Breast epithelium (tissue), 4 donors: ENCODE measurements around the gene PSAP. TPM values are rescaled to one million over a fixed set of nuclear protein-coding genes. Genes with fewer than 3 reads are reported as not detected.

Experiments
- DNase-seq, 2 donors: peaks; one replicate each; pipeline ENCODE4 v3.0.0-alpha.2; 2019; ENCODE audit warnings: low spot score in 2 of 2
- H3K27ac ChIP-seq, 2 donors: fragments of 200-600 bp; sonication (generic) in 1 of 2; one replicate each; pipeline ENCODE4 v1.5.1; 2016 to 2019; ENCODE audit warnings: mild to moderate bottlenecking in 1 of 2
- H3K27me3 ChIP-seq, 2 donors: fragments of 200-600 bp; sonication (generic) in 1 of 2; one replicate each; pipeline versions ENCODE4 v1.5.1 to v1.6.0; 2017 to 2019; ENCODE audit warnings: control low read depth in 1 of 2, mild to moderate bottlenecking in 1 of 2
- H3K36me3 ChIP-seq: fragments of 200-600 bp; one replicate; pipeline ENCODE4 v1.5.1; 2019
- H3K4me1 ChIP-seq, 2 donors: fragments of 200-600 bp; sonication (generic); one replicate each; pipeline ENCODE4 v1.5.1; 2016 to 2019; ENCODE audit warnings: control low read depth in 1 of 2
- H3K4me3 ChIP-seq, 3 donors: fragments of 200-600 bp; sonication (generic); 1 replicate in 2 of 3; 2 replicates in 1 of 3; pipeline ENCODE4 v1.5.1; 2016 to 2019; ENCODE audit warnings: mild to moderate bottlenecking in 3 of 3, moderate library complexity in 2 of 3
- H3K9me3 ChIP-seq, 2 donors: fragments of 200-600 bp; sonication (generic) in 1 of 2; one replicate each; pipeline ENCODE4 v1.5.1; 2016 to 2019; ENCODE audit warnings: control low read depth in 1 of 2
- POLR2A ChIP-seq: fragments of 450-650 bp; IDR thresholded peaks from one replicate; pipeline ENCODE4 v1.6.1; 2016; ENCODE audit warnings: antibody characterized with exemption, mild to moderate bottlenecking, moderate library complexity
- POLR2AphosphoS5 ChIP-seq, 3 donors: sonication (generic); formaldehyde crosslinking; IDR thresholded peaks; one replicate each; pipeline ENCODE4 v1.6.1; 2017; ENCODE audit warnings: antibody characterized with exemption in 3 of 3
- intact Hi-C: fragments of 100-400 bp; cut with DNase I; formaldehyde crosslinking; loops from one replicate; pipeline ENCODE4 v1.15.1; 2023; ENCODE audit warnings: low total_unique reads
- total RNA-seq, 3 donors: library from RNA; depleted of rRNA; stranded (reverse); fragments of >200 nt; gene quantifications; one replicate each; pipeline ENCODE4 v1.1.0, GENCODE V29; 2016
- TF ChIP-seq, protein P1 (sequence below), 3 donors: fragments of 450-650 bp; IDR thresholded peaks; one replicate each; pipeline ENCODE4 v1.5.1; 2016 to 2017; ENCODE audit warnings: antibody characterized with exemption in 3 of 3, mild to moderate bottlenecking in 3 of 3, moderate library complexity in 3 of 3

The PSAP gene
- total RNA-seq, 3 donors from 2014 or later = 623 to 1,873 (median 945) TPM

DNA sequence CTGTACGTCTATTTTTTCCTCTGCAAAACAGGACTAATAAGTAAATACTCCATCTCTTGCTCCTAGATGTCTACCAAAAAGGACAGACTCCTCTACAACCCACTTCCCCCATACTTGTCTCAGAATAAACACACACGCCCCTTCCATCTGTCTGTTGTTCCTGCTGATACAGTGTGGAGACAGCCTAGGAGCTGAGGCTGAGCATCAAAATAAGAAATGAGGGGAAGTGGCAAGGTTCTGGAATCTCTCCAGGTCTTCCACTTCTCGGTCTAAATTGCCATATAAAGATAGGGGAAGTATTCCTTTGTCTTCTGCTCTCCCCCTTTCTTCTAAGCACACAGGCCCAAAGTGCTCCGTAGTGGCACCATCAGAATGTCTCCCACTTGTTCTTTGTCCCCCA lies 47.0 kb downstream of the PSAP start:
- DNase-seq = no peak
- H3K27me3 ChIP-seq = no peaks in the 10 kb centered on the region
- H3K9me3 ChIP-seq = no peaks in the 10 kb centered on the region
- H3K27ac ChIP-seq = no peak overlapping the region
- intact Hi-C loops = no loop called here
- no peaks in the 10 kb centered on the region for H3K4me1 ChIP-seq
- no peak overlapping the region for H3K4me3 ChIP-seq
- TF ChIP-seq, protein P1, sequence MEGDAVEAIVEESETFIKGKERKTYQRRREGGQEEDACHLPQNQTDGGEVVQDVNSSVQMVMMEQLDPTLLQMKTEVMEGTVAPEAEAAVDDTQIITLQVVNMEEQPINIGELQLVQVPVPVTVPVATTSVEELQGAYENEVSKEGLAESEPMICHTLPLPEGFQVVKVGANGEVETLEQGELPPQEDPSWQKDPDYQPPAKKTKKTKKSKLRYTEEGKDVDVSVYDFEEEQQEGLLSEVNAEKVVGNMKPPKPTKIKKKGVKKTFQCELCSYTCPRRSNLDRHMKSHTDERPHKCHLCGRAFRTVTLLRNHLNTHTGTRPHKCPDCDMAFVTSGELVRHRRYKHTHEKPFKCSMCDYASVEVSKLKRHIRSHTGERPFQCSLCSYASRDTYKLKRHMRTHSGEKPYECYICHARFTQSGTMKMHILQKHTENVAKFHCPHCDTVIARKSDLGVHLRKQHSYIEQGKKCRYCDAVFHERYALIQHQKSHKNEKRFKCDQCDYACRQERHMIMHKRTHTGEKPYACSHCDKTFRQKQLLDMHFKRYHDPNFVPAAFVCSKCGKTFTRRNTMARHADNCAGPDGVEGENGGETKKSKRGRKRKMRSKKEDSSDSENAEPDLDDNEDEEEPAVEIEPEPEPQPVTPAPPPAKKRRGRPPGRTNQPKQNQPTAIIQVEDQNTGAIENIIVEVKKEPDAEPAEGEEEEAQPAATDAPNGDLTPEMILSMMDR (IDR thresholded peaks at IDR 0.05) = no peak
- TF ChIP-seq POLR2AphosphoS5 (IDR thresholded peaks at IDR 0.05) (no peak), POLR2A (no peak)
- H3K36me3 ChIP-seq = no peaks in the 10 kb centered on the region

DNA sequence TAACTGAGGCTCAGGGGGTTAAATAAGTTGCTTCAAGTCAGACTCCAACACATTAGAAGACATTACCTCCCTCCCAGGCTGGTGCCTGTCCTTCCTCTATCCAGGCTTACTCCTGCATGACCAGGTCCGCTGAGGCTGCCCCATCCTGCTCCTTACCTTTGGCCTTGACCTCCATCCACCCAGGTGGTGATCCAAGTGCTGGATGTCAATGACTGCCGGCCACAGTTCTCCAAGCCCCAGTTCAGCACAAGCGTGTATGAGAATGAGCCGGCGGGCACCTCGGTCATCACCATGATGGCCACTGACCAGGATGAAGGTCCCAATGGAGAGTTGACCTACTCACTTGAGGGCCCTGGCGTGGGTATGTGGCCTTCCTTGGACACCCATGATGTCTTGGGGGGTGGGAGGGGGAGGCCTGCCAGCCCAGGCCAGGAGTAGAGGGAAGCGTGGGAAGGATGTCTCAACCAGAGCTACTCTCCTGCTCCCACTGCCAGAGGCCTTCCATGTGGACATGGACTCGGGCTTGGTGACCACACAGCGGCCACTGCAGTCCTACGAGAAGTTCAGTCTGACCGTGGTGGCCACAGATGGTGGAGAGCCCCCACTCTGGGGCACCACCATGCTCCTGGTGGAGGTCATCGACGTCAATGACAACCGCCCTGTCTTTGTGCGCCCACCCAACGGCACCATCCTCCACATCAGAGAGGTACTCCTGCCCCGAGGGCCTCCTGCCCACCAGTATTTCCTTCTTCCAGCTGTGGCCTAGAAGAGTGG lies 48.1 kb downstream of the PSAP start:
- DNase-seq = no peak
- no peaks in the 10 kb centered on the region for H3K9me3 ChIP-seq
- H3K4me3 ChIP-seq = no peak overlapping the region
- H3K4me1 ChIP-seq = no peaks in the 10 kb centered on the region
- no peaks in the 10 kb centered on the region for H3K36me3 ChIP-seq
- TF ChIP-seq, protein P1 (IDR thresholded peaks at IDR 0.05) = no peak
- TF ChIP-seq POLR2AphosphoS5 (IDR thresholded peaks at IDR 0.05) = no peak
- no peak for TF ChIP-seq POLR2A
- intact Hi-C loops = no loop called here
- H3K27ac ChIP-seq = no peak overlapping the region
- H3K27me3 ChIP-seq = no peaks in the 10 kb centered on the region

DNA sequence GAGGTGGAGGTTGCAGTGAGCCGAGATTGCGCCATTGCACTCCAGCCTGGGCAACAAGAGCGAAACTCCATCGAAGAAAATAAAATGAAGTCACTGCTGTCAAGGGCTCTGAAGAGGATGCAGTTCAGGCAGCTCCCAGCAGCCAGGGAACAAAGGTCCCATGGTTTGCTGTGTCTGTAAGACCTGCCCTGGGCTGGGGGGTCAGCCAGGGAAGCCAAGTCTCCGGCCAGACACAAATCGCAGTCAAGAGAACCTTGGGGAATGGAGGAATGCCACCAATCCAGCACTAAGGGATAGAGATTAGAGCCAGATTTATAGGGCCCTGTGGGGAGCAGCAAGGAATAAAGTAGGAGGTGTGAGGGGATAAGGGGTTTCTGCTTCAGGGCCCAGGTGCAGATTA lies 48.8 kb downstream of the PSAP start:
- Histone ChIP-seq H3K9me3 (no peaks in the 10 kb centered on the region), H3K27me3 (no peaks in the 10 kb centered on the region), H3K4me3 (no peak overlapping the region), H3K36me3 (no peaks in the 10 kb centered on the region), H3K4me1 (no peaks in the 10 kb centered on the region), H3K27ac (no peak overlapping the region)
- no peak for TF ChIP-seq POLR2AphosphoS5 (IDR thresholded peaks at IDR 0.05)
- no peak for TF ChIP-seq POLR2A
- TF ChIP-seq, protein P1 (IDR thresholded peaks at IDR 0.05) = no peak
- no peak for DNase-seq
- intact Hi-C loops = no loop called here

DNA sequence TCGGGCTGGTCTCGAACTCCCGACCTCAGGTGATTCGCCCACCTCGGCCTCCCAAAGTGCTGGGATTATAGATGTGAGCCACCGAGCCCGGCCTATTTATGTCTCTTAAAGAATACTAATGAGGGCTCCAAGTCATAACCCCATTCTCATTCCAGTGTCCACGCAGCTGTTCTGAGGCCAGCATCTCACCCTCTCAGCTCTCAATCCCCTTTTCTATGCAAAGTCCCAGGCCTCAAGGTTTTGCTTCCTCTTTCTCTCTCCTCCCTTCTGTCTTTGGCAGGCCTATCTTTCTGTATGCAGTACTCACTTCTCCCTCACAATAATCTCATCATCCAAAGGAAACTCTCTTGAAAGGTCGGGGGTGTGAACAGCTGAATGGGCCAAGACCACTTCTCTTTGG lies 49.7 kb downstream of the PSAP start:
- Histone ChIP-seq H3K27ac (no peak overlapping the region), H3K9me3 (no peaks in the 10 kb centered on the region), H3K4me3 (no peak overlapping the region), H3K4me1 (no peaks in the 10 kb centered on the region), H3K27me3 (no peaks in the 10 kb centered on the region), H3K36me3 (no peaks in the 10 kb centered on the region)
- intact Hi-C loops = no loop called here
- TF ChIP-seq, protein P1 (IDR thresholded peaks at IDR 0.05) = no peak
- no peak for TF ChIP-seq POLR2AphosphoS5 (IDR thresholded peaks at IDR 0.05)
- no peak for DNase-seq

DNA sequence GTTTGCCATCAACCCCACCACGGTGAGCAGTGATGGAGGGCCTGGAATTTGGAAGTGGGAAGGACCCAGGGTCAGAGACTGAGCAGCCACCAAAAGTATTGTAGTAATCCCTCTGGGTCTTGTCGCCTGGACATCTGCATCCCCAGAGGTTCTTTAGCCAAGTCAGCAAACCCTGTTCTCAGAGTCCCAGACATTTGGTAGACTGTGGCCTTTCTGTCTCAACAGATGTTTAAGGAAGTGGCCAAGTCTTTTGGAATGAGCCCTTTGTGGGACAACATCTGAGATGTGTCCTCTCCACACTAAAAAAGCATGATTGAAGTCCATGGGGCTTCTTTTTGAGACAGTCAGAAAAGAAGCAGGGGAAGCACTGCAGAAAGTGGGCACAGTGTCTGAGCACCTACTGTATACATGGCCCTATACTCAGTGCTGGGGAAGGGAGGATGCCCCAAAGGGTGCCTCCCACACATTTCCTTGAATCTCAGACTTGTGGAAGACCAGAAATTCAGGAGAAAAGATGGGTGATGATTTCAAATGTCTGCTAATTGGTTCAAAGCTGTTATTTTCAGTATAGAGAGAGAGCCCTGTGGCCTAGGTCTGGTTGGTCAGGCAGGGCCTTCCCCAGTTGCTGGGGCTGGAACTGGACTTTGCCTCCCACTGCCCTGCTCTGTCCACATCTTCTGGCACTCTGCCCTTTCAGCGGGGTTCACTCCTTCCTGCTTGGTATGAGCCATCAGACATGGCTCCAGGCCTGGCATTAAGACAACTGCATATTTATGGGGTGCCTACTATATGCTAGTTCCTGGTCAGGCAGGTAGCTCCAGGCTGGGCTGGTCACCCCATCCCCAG lies 51.2 kb downstream of the PSAP start:
- H3K4me1 ChIP-seq = no peaks in the 10 kb centered on the region
- intact Hi-C loops = loop anchor here (5.0 kb wide), 1 partner anchor 818 kb away; no protein-coding TSS in a partner anchor
- no peaks in the 10 kb centered on the region for H3K36me3 ChIP-seq
- TF ChIP-seq, protein P1 (IDR thresholded peaks at IDR 0.05) = no peak
- TF ChIP-seq POLR2A (no peak), POLR2AphosphoS5 (IDR thresholded peaks at IDR 0.05) (no peak)
- H3K4me3 ChIP-seq = no peak overlapping the region
- no peaks in the 10 kb centered on the region for H3K27me3 ChIP-seq
- H3K27ac ChIP-seq = no peak overlapping the region
- DNase-seq = no peak
- H3K9me3 ChIP-seq = no peaks in the 10 kb centered on the region
